ENCODE results near the gene NYNRIN.
A peak's percentile ranks its signal among the peaks of the same experiment; 100 is the strongest.

The NYNRIN gene

DNA sequence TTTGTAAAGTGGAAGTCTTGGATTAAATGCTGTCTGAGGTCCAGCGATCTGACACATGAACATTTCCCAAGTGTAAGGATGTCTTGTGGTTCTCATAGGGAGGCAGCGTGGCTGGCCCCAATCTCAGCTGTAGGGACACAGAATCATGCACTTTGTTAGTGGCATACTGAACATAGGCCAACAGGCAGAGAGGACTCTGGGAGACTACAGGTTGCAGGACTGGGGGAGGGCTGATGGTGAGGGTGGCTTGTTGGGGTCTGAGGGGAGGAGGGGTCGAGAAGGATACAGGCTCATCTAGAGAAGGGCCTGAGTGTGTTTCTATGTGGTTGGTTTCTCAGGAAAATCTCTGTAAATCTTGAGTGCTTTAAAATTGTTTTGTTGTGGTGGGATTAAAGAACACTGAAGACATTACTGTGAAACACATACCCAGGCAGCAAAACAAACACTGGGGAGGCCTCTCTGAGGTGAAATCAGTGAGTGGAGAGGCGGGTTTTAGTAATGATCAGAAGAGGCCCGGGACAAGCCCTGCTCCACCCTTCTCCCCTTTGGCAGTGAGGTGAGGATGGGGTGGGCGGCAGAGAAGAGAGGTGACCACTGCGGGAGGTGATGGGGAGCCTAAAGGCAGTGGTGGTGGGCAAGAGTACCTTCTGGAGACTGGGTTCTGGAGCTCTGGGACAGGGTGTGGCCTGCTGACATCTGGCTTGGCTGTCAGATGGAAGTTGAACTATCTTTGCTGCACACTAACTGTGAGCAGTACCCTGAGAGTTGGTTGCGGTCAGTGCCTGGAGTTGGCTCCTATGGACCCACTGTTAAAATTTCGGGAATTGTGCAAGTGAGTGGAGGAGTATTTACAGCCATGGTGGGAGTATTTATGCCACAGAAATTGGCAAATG is 3.3 kb downstream of the NYNRIN start (continued):
- TF ChIP-seq, protein P1, sequence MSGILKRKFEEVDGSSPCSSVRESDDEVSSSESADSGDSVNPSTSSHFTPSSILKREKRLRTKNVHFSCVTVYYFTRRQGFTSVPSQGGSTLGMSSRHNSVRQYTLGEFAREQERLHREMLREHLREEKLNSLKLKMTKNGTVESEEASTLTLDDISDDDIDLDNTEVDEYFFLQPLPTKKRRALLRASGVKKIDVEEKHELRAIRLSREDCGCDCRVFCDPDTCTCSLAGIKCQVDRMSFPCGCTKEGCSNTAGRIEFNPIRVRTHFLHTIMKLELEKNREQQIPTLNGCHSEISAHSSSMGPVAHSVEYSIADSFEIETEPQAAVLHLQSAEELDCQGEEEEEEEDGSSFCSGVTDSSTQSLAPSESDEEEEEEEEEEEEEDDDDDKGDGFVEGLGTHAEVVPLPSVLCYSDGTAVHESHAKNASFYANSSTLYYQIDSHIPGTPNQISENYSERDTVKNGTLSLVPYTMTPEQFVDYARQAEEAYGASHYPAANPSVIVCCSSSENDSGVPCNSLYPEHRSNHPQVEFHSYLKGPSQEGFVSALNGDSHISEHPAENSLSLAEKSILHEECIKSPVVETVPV (CRISPR knock-in tag; IDR thresholded peaks at IDR 0.05) = no peak
- TF ChIP-seq ZNF565 (CRISPR knock-in tag; conservative IDR thresholded peaks at IDR 0.05; ENCODE audit: low read depth) = no peak
- TF ChIP-seq TOX (CRISPR knock-in tag; IDR thresholded peaks at IDR 0.05; ENCODE audit: borderline replicate concordance) = no peak
- no peak for TF ChIP-seq GLIS3 (CRISPR knock-in tag; IDR thresholded peaks at IDR 0.05)

DNA sequence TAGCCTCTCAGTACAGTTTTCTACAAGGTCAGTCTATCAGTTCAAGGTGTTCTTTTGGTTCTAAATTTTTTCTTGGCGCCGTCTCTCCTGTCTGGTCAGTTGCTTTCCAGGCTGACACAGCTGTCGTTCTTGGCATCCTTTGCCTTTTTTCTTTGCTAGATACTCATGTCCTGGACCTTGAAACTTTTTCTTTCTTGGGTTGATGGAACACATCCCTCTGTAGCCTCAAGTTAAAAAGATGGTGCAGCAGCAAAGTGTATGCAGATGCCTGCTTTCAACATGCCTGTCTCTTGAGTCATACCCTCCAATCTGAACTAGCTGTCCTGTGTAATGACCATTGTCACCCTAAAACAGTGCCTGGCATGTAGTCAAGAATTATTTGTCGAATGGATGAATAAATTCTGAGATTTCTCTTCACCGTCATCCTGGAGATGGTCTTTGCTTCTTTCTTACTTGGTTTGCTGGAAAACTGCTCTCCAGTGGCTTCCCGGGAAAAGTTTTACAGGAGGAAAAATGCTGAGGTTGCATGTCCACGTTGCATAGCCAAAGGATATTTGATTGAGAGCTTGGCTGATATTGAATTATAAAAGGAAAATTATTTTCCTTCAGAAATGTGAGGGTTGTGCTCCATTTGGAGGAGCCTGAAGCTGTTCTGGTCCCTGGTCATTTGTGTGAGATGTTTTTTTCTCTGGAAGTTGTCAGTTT is 4.6 kb downstream of the NYNRIN start:
- peak; percentile 19; the same call in 2 of the 3 replicates for ATAC-seq
- TF ChIP-seq SNAI2 (CRISPR knock-in tag; IDR thresholded peaks at IDR 0.05) (0 out of 2 replicates have a peak, but pooled peaks have one; percentile 33), ZFP30 (CRISPR knock-in tag; IDR thresholded peaks at IDR 0.05) (no peak), TCF4 (CRISPR knock-in tag; IDR thresholded peaks at IDR 0.05; ENCODE audit: borderline replicate concordance) (no peak), ISL1 (CRISPR knock-in tag; IDR thresholded peaks at IDR 0.05) (peak; percentile 63)

DNA sequence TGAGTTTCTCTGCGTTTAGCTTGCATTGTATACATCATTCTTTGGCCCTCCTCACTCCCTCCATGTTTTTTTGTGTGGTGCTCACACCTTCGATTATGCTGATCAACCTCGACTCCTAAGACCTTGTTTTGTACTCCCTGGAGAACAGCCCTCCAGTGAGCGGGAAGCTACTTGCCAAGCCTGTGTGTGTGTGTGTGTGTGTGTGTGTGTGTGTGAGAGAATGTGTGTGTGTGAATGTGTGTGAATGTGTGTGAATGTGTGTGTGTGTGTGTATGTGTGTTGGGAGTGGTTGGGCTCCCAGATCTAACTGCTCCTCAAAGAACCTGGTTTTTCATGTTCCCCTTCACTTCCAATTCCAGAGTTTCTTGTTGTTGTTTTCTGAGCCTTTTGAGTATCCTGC is 6.0 kb downstream of the NYNRIN start:
- ATAC-seq = no peak
- TF ChIP-seq PPARA (CRISPR knock-in tag; IDR thresholded peaks at IDR 0.05; ENCODE audit: borderline replicate concordance) = no peak
- TF ChIP-seq OSR1 (CRISPR knock-in tag; IDR thresholded peaks at IDR 0.05) = no peak

DNA sequence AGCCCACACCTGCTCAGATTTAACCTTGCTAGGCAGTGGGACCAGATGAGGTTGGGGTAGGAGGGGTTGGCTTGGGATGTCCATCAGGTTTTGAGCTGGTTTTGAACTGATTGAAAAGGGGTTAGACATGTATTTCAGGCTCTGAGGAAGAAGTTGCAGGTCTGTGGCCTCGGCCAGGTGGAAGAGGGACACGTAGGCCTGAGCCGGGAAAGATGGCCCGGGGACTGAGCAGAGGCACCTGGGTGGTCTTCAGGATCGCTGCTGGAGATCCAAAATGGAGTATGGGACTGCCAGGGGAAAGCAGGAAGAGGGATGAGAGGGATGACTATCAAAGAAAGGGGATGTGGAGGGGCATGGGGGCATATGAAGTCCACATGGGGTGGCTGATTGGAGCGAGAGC is 7.6 kb downstream of the NYNRIN start:
- no peak for ATAC-seq
- TF ChIP-seq ZNF565 (CRISPR knock-in tag; conservative IDR thresholded peaks at IDR 0.05; ENCODE audit: low read depth) (no peak), TOX (CRISPR knock-in tag; IDR thresholded peaks at IDR 0.05; ENCODE audit: borderline replicate concordance) (no peak), ZC3H10 (CRISPR knock-in tag; IDR thresholded peaks at IDR 0.05) (no peak), ESRRG (CRISPR knock-in tag; IDR thresholded peaks at IDR 0.05) (no peak), ZNF8 (CRISPR knock-in tag; IDR thresholded peaks at IDR 0.05) (no peak), ZFP3 (CRISPR knock-in tag; IDR thresholded peaks at IDR 0.05) (no peak), SNAI2 (CRISPR knock-in tag; IDR thresholded peaks at IDR 0.05) (no peak), RARB (CRISPR knock-in tag; IDR thresholded peaks at IDR 0.05) (no peak), TCF4 (CRISPR knock-in tag; IDR thresholded peaks at IDR 0.05; ENCODE audit: borderline replicate concordance) (no peak), OSR1 (CRISPR knock-in tag; IDR thresholded peaks at IDR 0.05) (no peak), ZFP30 (CRISPR knock-in tag; IDR thresholded peaks at IDR 0.05) (no peak)
- TF ChIP-seq, protein P2, sequence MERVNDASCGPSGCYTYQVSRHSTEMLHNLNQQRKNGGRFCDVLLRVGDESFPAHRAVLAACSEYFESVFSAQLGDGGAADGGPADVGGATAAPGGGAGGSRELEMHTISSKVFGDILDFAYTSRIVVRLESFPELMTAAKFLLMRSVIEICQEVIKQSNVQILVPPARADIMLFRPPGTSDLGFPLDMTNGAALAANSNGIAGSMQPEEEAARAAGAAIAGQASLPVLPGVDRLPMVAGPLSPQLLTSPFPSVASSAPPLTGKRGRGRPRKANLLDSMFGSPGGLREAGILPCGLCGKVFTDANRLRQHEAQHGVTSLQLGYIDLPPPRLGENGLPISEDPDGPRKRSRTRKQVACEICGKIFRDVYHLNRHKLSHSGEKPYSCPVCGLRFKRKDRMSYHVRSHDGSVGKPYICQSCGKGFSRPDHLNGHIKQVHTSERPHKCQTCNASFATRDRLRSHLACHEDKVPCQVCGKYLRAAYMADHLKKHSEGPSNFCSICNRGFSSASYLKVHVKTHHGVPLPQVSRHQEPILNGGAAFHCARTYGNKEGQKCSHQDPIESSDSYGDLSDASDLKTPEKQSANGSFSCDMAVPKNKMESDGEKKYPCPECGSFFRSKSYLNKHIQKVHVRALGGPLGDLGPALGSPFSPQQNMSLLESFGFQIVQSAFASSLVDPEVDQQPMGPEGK (CRISPR knock-in tag; IDR thresholded peaks at IDR 0.05; ENCODE audit: borderline replicate concordance) = no peak
- TF ChIP-seq, protein P3, sequence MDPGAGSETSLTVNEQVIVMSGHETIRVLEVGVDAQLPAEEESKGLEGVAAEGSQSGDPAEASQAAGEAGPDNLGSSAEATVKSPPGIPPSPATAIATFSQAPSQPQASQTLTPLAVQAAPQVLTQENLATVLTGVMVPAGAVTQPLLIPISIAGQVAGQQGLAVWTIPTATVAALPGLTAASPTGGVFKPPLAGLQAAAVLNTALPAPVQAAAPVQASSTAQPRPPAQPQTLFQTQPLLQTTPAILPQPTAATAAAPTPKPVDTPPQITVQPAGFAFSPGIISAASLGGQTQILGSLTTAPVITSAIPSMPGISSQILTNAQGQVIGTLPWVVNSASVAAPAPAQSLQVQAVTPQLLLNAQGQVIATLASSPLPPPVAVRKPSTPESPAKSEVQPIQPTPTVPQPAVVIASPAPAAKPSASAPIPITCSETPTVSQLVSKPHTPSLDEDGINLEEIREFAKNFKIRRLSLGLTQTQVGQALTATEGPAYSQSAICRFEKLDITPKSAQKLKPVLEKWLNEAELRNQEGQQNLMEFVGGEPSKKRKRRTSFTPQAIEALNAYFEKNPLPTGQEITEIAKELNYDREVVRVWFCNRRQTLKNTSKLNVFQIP (CRISPR knock-in tag; IDR thresholded peaks at IDR 0.05; ENCODE audit: borderline replicate concordance, low read depth) = no peak
- TF ChIP-seq, protein P4, sequence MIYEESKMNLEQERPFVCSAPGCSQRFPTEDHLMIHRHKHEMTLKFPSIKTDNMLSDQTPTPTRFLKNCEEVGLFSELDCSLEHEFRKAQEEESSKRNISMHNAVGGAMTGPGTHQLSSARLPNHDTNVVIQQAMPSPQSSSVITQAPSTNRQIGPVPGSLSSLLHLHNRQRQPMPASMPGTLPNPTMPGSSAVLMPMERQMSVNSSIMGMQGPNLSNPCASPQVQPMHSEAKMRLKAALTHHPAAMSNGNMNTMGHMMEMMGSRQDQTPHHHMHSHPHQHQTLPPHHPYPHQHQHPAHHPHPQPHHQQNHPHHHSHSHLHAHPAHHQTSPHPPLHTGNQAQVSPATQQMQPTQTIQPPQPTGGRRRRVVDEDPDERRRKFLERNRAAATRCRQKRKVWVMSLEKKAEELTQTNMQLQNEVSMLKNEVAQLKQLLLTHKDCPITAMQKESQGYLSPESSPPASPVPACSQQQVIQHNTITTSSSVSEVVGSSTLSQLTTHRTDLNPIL (CRISPR knock-in tag; IDR thresholded peaks at IDR 0.05; ENCODE audit: low read depth) = no peak
- TF ChIP-seq, protein P1 (CRISPR knock-in tag; IDR thresholded peaks at IDR 0.05) = no peak
- TF ChIP-seq, protein P5, sequence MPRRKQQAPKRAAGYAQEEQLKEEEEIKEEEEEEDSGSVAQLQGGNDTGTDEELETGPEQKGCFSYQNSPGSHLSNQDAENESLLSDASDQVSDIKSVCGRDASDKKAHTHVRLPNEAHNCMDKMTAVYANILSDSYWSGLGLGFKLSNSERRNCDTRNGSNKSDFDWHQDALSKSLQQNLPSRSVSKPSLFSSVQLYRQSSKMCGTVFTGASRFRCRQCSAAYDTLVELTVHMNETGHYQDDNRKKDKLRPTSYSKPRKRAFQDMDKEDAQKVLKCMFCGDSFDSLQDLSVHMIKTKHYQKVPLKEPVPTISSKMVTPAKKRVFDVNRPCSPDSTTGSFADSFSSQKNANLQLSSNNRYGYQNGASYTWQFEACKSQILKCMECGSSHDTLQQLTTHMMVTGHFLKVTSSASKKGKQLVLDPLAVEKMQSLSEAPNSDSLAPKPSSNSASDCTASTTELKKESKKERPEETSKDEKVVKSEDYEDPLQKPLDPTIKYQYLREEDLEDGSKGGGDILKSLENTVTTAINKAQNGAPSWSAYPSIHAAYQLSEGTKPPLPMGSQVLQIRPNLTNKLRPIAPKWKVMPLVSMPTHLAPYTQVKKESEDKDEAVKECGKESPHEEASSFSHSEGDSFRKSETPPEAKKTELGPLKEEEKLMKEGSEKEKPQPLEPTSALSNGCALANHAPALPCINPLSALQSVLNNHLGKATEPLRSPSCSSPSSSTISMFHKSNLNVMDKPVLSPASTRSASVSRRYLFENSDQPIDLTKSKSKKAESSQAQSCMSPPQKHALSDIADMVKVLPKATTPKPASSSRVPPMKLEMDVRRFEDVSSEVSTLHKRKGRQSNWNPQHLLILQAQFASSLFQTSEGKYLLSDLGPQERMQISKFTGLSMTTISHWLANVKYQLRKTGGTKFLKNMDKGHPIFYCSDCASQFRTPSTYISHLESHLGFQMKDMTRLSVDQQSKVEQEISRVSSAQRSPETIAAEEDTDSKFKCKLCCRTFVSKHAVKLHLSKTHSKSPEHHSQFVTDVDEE (CRISPR knock-in tag; IDR thresholded peaks at IDR 0.05) = no peak
